Motor neuron (in vitro differentiated cells): ENCODE results near the gene CIT. TPM values are rescaled to one million over a fixed set of nuclear protein-coding genes. Genes with fewer than 3 reads are reported as not detected.
"Not testable (repeated sequence)": the region's sequence is repeated elsewhere in the genome, so short reads cannot be mapped to it uniquely, and the experiment has no call there.

ENCODE experiments used
- ATAC-seq, 8 experiments: fragments of 200-7000 bp; cut with Tn5 transposase; replicated peaks in 6 of 8; 2 replicates each; pipeline ENCODE4 v1.8.0; 2021; ENCODE audit warnings: mild to moderate bottlenecking in 8 of 8, moderate library complexity in 8 of 8
- H3K27ac ChIP-seq, 2 donors: fragments of 250-450 bp; sonication (Bioruptor Pico); 2 replicates each; pipeline ENCODE4 v1.9.0; 2021; ENCODE audit warnings: antibody characterized with exemption in 2 of 2, mild to moderate bottlenecking in 2 of 2, moderate library complexity in 1 of 2
- H3K4me1 ChIP-seq, 2 donors: fragments of 250-450 bp; sonication (Bioruptor Pico); replicated peaks in 1 of 2; 2 replicates each; pipeline ENCODE4 v1.6.1; 2021; ENCODE audit warnings: antibody characterized with exemption in 2 of 2, mild to moderate bottlenecking in 2 of 2, moderate library complexity in 1 of 2
- H3K4me3 ChIP-seq, 5 donors: fragments of 250-450 bp; sonication (Bioruptor Pico); 2 replicates each; pipeline ENCODE4 v1.9.0; 2021; ENCODE audit warnings: antibody characterized with exemption in 5 of 5, mild to moderate bottlenecking in 5 of 5, moderate library complexity in 4 of 5
- WGBS, 10 experiments: fragments of 450-650 bp; shearing (Covaris generic); methylation state at CpG; one replicate each; pipeline ENCODE4 v1.0.0; 2022; 5-methylcytosine and 5-hydroxymethylcytosine counted together
- in situ Hi-C, 9 experiments: fragments of 400-800 bp; cut with MboI; loops; one replicate each; pipeline ENCODE4 v1.15.0; 2021; ENCODE audit warnings: low sequenced_read_pairs in 9 of 9, low pct_unique_long_range_greater_than_20kb in 2 of 9; ENCODE audit not compliant: unreplicated experiment in 9 of 9
- total RNA-seq, 8 experiments: library from RNA; unstranded; fragments of 300-600 nt; gene quantifications; 2 replicates each; pipeline versions ENCODE4 v1.2.3 to v1.2.4, GENCODE V29; 2022

CIT gene
- total RNA-seq, 8 experiments from 2014 or later = 2.2 to 35.6 (median 6.9) TPM

GRCh38 chr12:119885549-119885948 is 8.4 kb upstream of the CIT start:
- Histone ChIP-seq H3K27ac (no peak overlapping the region), H3K4me1 (no peaks in the 10 kb centered on the region), H3K4me3 (no peak overlapping the region)
- in situ Hi-C loops = no loop called here
- 10 to 100% (median 76%) methylated on average over 1 to 3 of the region's 3 CpGs; no CpG with 5 or more reads in 5 of the 10 experiments for WGBS, 10 experiments
- peak in 4 of 8 experiments; percentile 14 to 92 (median 56) for ATAC-seq

GRCh38 chr12:119883791-119884190 is 6.7 kb upstream of the CIT start:
- 45 to 67% (median 58%) methylated on average over 1 to 2 of the region's 4 CpGs; no CpG with 5 or more reads in 6 of the 10 experiments for WGBS, 10 experiments
- H3K27ac ChIP-seq, H3K4me3 ChIP-seq, ATAC-seq, in situ Hi-C loops, H3K4me1 ChIP-seq: not testable (repeated sequence)

GRCh38 chr12:119883237-119883636 is 6.1 kb upstream of the CIT start:
- Histone ChIP-seq H3K27ac (no peak overlapping the region), H3K4me1 (no peaks in the 10 kb centered on the region), H3K4me3 (no peak overlapping the region)
- 52 to 100% (median 86%) methylated on average over 2 to 4 of the region's 4 CpGs; no CpG with 5 or more reads in 1 of the 10 experiments for WGBS, 10 experiments
- in situ Hi-C loops = no loop called here
- ATAC-seq = peak in 1 of 8 experiments; percentile 51

GRCh38 chr12:119877639-119877948 is 474 bp upstream of the CIT start:
- WGBS, 10 experiments = 4 to 100% (median 36%) methylated on average over 1 to 4 of the region's 4 CpGs; no CpG with 5 or more reads in 1 of the 10 experiments
- in situ Hi-C loops = no loop called here
- no peak for ATAC-seq
- H3K4me1 ChIP-seq = peaks cover 0 to 3% of the 10 kb centered on the region in 2 donors
- no peak overlapping the region for H3K27ac ChIP-seq
- H3K4me3 ChIP-seq = peak overlapping the region; percentile 53 to 86 (median 72)

- peak in 3 of 8 experiments; percentile 70 to 92 (median 74) for ATAC-seq
- peaks cover 0 to 4% of the 10 kb centered on the region in 2 donors for H3K4me1 ChIP-seq
- H3K27ac ChIP-seq = no peak overlapping the region
Measured at GRCh38 chr12:119870457-119870856, 6.7 kb downstream of the CIT start.

GRCh38 chr12:119869720-119870119 is 7.4 kb downstream of the CIT start:
- Histone ChIP-seq H3K27ac (no peak overlapping the region), H3K4me3 (no peak overlapping the region), H3K4me1 (peaks cover 0 to 4% of the 10 kb centered on the region in 2 donors)
- ATAC-seq = peak in 5 of 8 experiments; percentile 48 to 84 (median 71)
- 0 to 89% (median 49%) methylated on average over 1 to 5 of the region's 5 CpGs; no CpG with 5 or more reads in 5 of the 10 experiments for WGBS, 10 experiments
- in situ Hi-C loops = no loop called here

More at GRCh38 chr12:119870457-119870856, 6.7 kb downstream of the CIT start:
- in situ Hi-C loops = no loop called here
- no peak overlapping the region for H3K4me3 ChIP-seq
- WGBS, 10 experiments = 10 to 93% methylated on average over 2 to 5 of the region's 5 CpGs; no CpG with 5 or more reads in 8 of the 10 experiments

GRCh38 chr12:119868992-119869391 is 8.1 kb downstream of the CIT start:
- Histone ChIP-seq H3K4me1 (peaks cover 0 to 4% of the 10 kb centered on the region in 2 donors), H3K4me3 (no peak overlapping the region), H3K27ac (no peak overlapping the region)
- WGBS, 10 experiments = 0 to 73% (median 55%) methylated on average over 2 to 5 of the region's 5 CpGs; no CpG with 5 or more reads in 3 of the 10 experiments
- in situ Hi-C loops = no loop called here
- peak in 2 of 8 experiments; percentile 23 to 43 for ATAC-seq

GRCh38 chr12:119864591-119864990 is 12.5 kb downstream of the CIT start:
- Histone ChIP-seq H3K4me1 (peaks cover 0 to 4% of the 10 kb centered on the region in 2 donors), H3K4me3 (no peak overlapping the region), H3K27ac (no peak overlapping the region)
- peak in 2 of 8 experiments; percentile 10 to 23 for ATAC-seq
- 18 to 100% (median 88%) methylated on average over 1 to 2 of the region's 2 CpGs; no CpG with 5 or more reads in 2 of the 10 experiments for WGBS, 10 experiments
- in situ Hi-C loops = no loop called here

- in situ Hi-C loops = no loop called here
- no peak for ATAC-seq
- no peak overlapping the region for H3K27ac ChIP-seq
- H3K4me3 ChIP-seq = no peak overlapping the region
- 80 to 100% (median 98%) methylated on average over 1 to 4 of the region's 6 CpGs; no CpG with 5 or more reads in 2 of the 10 experiments for WGBS, 10 experiments
- peaks cover 3 to 13% of the 10 kb centered on the region in 2 donors for H3K4me1 ChIP-seq
Measured at GRCh38 chr12:119859241-119859640, 17.9 kb downstream of the CIT start.

- 52 to 100% (median 84%) methylated on average over 1 to 7 of the region's 8 CpGs for WGBS, 10 experiments
- Histone ChIP-seq H3K4me3 (no peak overlapping the region), H3K27ac (no peak overlapping the region), H3K4me1 (peaks cover 3 to 13% of the 10 kb centered on the region in 2 donors)
- in situ Hi-C loops = no loop called here
- ATAC-seq = peak in 3 of 8 experiments; percentile 17 to 53 (median 47)
Measured at GRCh38 chr12:119857041-119857591, 20.0 kb downstream of the CIT start.

GRCh38 chr12:119850330-119850729 is 26.8 kb downstream of the CIT start:
- in situ Hi-C loops = no loop called here
- 45% methylated on average over 1 of the region's 1 CpG; no CpG with 5 or more reads in 9 of the 10 experiments for whole genome bisulfite sequencing, 10 experiments
- no peak for ATAC-seq

GRCh38 chr12:119843100-119843499 is 34.0 kb downstream of the CIT start:
- Histone ChIP-seq H3K4me1 (no peaks in the 10 kb centered on the region), H3K27ac (no peak overlapping the region), H3K4me3 (no peak overlapping the region)
- in situ Hi-C loops = no loop called here
- ATAC-seq = no peak
- WGBS, 10 experiments = 25 to 100% (median 80%) methylated on average over 1 to 2 of the region's 2 CpGs; no CpG with 5 or more reads in 1 of the 10 experiments

More at GRCh38 chr12:119850330-119850729, 26.8 kb downstream of the CIT start:
- H3K4me3 ChIP-seq = no peak overlapping the region
- no peak overlapping the region for H3K27ac ChIP-seq
- H3K4me1 ChIP-seq = no peaks in the 10 kb centered on the region

- Histone ChIP-seq H3K27ac (no peak overlapping the region), H3K4me1 (no peaks in the 10 kb centered on the region), H3K4me3 (no peak overlapping the region)
- 75 to 100% (median 100%) methylated on average over 1 of the region's 1 CpG; no CpG with 5 or more reads in 3 of the 10 experiments for WGBS, 10 experiments
- ATAC-seq = no peak
- in situ Hi-C loops = no loop called here
Measured at GRCh38 chr12:119842380-119842779, 34.7 kb downstream of the CIT start.
